Ovary (tissue), 9 donors: ENCODE data around the gene XPO6. TPM values are rescaled to one million over a fixed set of nuclear protein-coding genes. Genes with fewer than 3 reads are reported as not detected.

Experiments
- DNase-seq, 5 donors: peaks; one replicate each; pipeline ENCODE4 v3.0.0-alpha.2; 2019 to 2020
- H3K27ac ChIP-seq, 2 donors: fragments of 200-600 bp; one replicate each; pipeline versions ENCODE4 v1.5.1 to v1.8.0; 2019 to 2022
- H3K27me3 ChIP-seq: fragments of 200-600 bp; one replicate; pipeline ENCODE4 v1.8.0; 2022
- H3K36me3 ChIP-seq: fragments of 200-600 bp; sonication (generic); one replicate; pipeline ENCODE4 v1.5.1; 2019
- H3K4me1 ChIP-seq: one replicate; pipeline ENCODE4 v1.8.1; 2013; ENCODE audit warnings: mild to moderate bottlenecking, moderate library complexity; ENCODE audit not compliant: insufficient read depth
- H3K4me3 ChIP-seq: fragments of 200-600 bp; sonication (generic); one replicate; pipeline ENCODE4 v1.5.1; 2017
- H3K9me3 ChIP-seq, 2 donors: fragments of 200-600 bp in 1 of 2; sonication (generic) in 1 of 2; one replicate each; pipeline versions ENCODE4 v1.5.1 to v1.8.1; 2013 to 2019; ENCODE audit warnings: mild to moderate bottlenecking in 1 of 2, moderate library complexity in 1 of 2
- CTCF ChIP-seq, 3 donors: fragments of 450-650 bp in 2 of 3; fragments of 200-600 bp in 1 of 3; IDR thresholded peaks; one replicate each; pipeline versions ENCODE4 v1.5.1 to v1.8.0; 2016 to 2022; ENCODE audit warnings: antibody characterized with exemption in 3 of 3, mild to moderate bottlenecking in 1 of 3
- EP300 ChIP-seq: sonication (generic); formaldehyde crosslinking; IDR thresholded peaks from one replicate; pipeline ENCODE4 v1.6.1; 2017; ENCODE audit warnings: antibody characterized with exemption
- POLR2A ChIP-seq: fragments of 450-650 bp; IDR thresholded peaks from one replicate; pipeline ENCODE4 v1.6.1; 2017; ENCODE audit warnings: antibody characterized with exemption, mild to moderate bottlenecking, moderate library complexity
- WGBS, 3 donors: extraction: QIAGEN DNeasy Blood & Tissue Kit in 1 of 3; methylation state at CpG; one replicate each; pipeline versions ENCODE4 v1.1.5 to v1.1.7; 2013 to 2017; 5-methylcytosine and 5-hydroxymethylcytosine counted together
- intact Hi-C, 4 donors: fragments of 100-400 bp; cut with DNase I; formaldehyde crosslinking; loops; one replicate each; pipeline versions ENCODE4 v1.11.0 to v1.15.1; 2022 to 2023
- polyA plus RNA-seq, 2 donors: library from polyadenylated mRNA; stranded (reverse); fragments of 200-250 nt in 1 of 2; fragments of 350-450 nt in 1 of 2; fragmentation: Illumina TruSeq in 1 of 2; extraction: RNeasy Lipid Tissue Mini Kit (QIAGEN cat#74804) in 1 of 2; gene quantifications; one replicate each; pipeline ENCODE4 v1.2.3, GENCODE V29; 2013 to 2014
- small RNA-seq: library from RNA; depleted of rRNA; stranded (forward); fragments of <200 nt; gene quantifications from one replicate; pipeline ENCODE3, GENCODE V24; 2016
- total RNA-seq, 7 donors: library from RNA; depleted of rRNA in 2 of 7; stranded (reverse); fragments of >200 nt in 2 of 7; fragmentation: NEBNext Ultra II Directional in 3 of 7; extraction: Animal tissue kit (Norgen Biotek cat#: 25700) in 3 of 7; gene quantifications; one replicate each; pipeline versions ENCODE4 v1.1.0 to v1.2.4, GENCODE V29; 2016 to 2023
- donor health status: DM: no; HTN: no; CAD: no; lungs with moderate emphysema.
- donor health status: DM: no; HTN: no; CAD: no.
- donor health status: Bipolar disorder and iron deficiency.
- donor health status: DM: yes; HTN: yes; CAD: no.
- donor health status: DM: no; HTN: no; CAD: no.
- donor health status: DM: yes; HTN: yes; CAD: no.

XPO6 gene
- total and polyA plus RNA-seq, 9 donors, result 30.3 to 98.2 (median 65.0) TPM

DNA sequence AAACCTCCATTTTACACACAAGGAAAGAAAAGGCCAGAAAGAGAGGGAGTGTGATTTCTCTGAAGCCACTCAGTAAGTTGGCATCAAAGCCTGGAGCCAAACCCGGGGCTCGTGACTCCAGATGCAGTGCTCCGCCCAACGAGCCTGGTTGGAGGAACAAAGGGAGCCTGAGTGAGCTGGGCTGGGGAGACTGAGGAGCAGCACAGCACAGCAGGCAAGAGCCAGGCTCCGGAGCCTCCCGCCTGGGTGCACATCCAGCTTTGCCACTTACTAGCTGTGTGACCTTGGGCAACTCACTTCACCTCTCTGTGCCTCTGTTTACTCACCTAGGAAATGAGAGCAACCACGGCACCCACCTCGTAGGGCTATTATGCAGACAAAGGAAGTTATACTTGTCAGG is 153.8 kb downstream of the XPO6 start:
- Histone ChIP-seq H3K9me3 (no peaks in the 10 kb centered on the region), H3K36me3 (no peaks in the 10 kb centered on the region), H3K27me3 (no peaks in the 10 kb centered on the region), H3K27ac (no peak overlapping the region), H3K4me1 (no peaks in the 10 kb centered on the region), H3K4me3 (no peak overlapping the region)
- intact Hi-C loops, result no loop called here
- WGBS, 3 donors, result 88 to 92% (median 90%) methylated on average over 8 of the region's 8 CpGs
- no peak for DNase-seq
- TF ChIP-seq POLR2A (no peak), EP300 (no peak), CTCF (IDR thresholded peaks at IDR 0.05) (no peak)

DNA sequence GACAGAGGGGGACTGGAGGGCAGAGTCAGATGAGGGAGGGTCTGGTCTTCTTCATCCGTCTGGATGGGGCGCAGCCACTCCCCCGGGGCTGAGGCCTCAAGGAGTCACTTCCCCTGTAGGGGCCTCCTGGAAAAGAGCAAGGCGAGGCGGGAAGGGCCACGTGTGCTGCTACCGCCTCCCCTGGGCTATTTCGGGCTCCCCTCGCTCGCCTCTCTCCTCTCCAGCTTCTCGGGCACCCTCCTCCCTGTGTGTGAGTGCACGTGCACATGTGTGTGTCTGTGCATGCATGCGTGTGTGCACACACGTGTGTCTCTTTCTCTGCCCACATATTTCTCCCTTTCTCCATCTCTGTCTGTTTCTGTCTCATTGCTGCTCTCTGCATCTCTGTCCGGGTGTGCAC is 158.3 kb downstream of the XPO6 start:
- H3K9me3 ChIP-seq, result no peaks in the 10 kb centered on the region

GRCh38 chr16:28052274-28053128 is 159.3 kb downstream of the XPO6 start:
- DNase-seq, result no peak
- Histone ChIP-seq H3K4me1 (no peaks in the 10 kb centered on the region), H3K9me3 (no peaks in the 10 kb centered on the region), H3K27me3 (no peaks in the 10 kb centered on the region), H3K4me3 (no peak overlapping the region), H3K36me3 (no peaks in the 10 kb centered on the region), H3K27ac (no peak overlapping the region)
- intact Hi-C loops, result no loop called here
- 76 to 79% (median 77%) methylated on average over 8 of the region's 8 CpGs for WGBS, 3 donors
- no peak for TF ChIP-seq CTCF (IDR thresholded peaks at IDR 0.05)
- TF ChIP-seq POLR2A, result no peak
- TF ChIP-seq EP300, result no peak

More for the DNA sequence above, 158.3 kb downstream of the XPO6 start:
- intact Hi-C loops, result no loop called here
- Histone ChIP-seq H3K36me3 (no peaks in the 10 kb centered on the region), H3K4me3 (no peak overlapping the region), H3K27ac (no peak overlapping the region), H3K27me3 (no peaks in the 10 kb centered on the region), H3K4me1 (no peaks in the 10 kb centered on the region)
- TF ChIP-seq CTCF (IDR thresholded peaks at IDR 0.05) (no peak), POLR2A (no peak), EP300 (no peak)
- no peak for DNase-seq
- 25 to 31% (median 26%) methylated on average over 15 of the region's 15 CpGs for WGBS, 3 donors

GRCh38 chr16:28051486-28051885 is 160.3 kb downstream of the XPO6 start:
- no peak for DNase-seq
- Histone ChIP-seq H3K4me3 (no peak overlapping the region), H3K9me3 (no peaks in the 10 kb centered on the region), H3K4me1 (no peaks in the 10 kb centered on the region), H3K27me3 (no peaks in the 10 kb centered on the region), H3K27ac (no peak overlapping the region), H3K36me3 (no peaks in the 10 kb centered on the region)
- TF ChIP-seq CTCF (IDR thresholded peaks at IDR 0.05) (no peak), POLR2A (no peak), EP300 (no peak)
- WGBS, 3 donors, result 69 to 78% (median 78%) methylated on average over 7 of the region's 7 CpGs
- intact Hi-C loops, result no loop called here

Small RNA genes lying within 50 kb of the gene (small RNA-seq; reads per million reads assigned to genes)
- gene RF00402 (not detected), gene RNY1P10 (not detected)

Other genes starting within 250 kb of the XPO6 start
- 1 to 10 TPM in 1 of 7 donors, under 1 TPM in 2, not detected in 4; 0.46 to 1.1 (median 0.72) TPM for gene GSG1L, start 148.3 kb downstream of the XPO6 start, total RNA-seq
- gene GSG1L, start 148.3 kb downstream of the XPO6 start, polyA plus RNA-seq, result under 1 TPM; 0.30 to 0.37 TPM
- gene SBK1, start 80.6 kb upstream of the XPO6 start, total RNA-seq, result 1 to 10 TPM in 2 of 7 donors, under 1 TPM in 5; 0.37 to 1.5 (median 0.80) TPM
- gene SBK1, start 80.6 kb upstream of the XPO6 start, polyA plus RNA-seq, result under 1 TPM; 0.32 to 0.79 TPM
- gene NPIPB6, start 151.5 kb upstream of the XPO6 start, total RNA-seq, result 1 to 10 TPM in 6 of 7 donors, under 1 TPM in 1; 0.57 to 6.7 (median 3.3) TPM
- under 1 TPM; 0.58 to 0.92 TPM for gene NPIPB6, start 151.5 kb upstream of the XPO6 start, polyA plus RNA-seq
- gene EIF3CL, start 191.9 kb upstream of the XPO6 start, total RNA-seq, result 100 to 1,000 TPM in 2 of 7 donors, 10 to 100 TPM in 4, 1 to 10 TPM in 1; 6.1 to 230 (median 63.9) TPM
- 10 to 100 TPM; 65.1 to 72.2 TPM for gene EIF3CL, start 191.9 kb upstream of the XPO6 start, polyA plus RNA-seq